ENCODE data around the gene SH3TC1.

Gene SH3TC1

DNA sequence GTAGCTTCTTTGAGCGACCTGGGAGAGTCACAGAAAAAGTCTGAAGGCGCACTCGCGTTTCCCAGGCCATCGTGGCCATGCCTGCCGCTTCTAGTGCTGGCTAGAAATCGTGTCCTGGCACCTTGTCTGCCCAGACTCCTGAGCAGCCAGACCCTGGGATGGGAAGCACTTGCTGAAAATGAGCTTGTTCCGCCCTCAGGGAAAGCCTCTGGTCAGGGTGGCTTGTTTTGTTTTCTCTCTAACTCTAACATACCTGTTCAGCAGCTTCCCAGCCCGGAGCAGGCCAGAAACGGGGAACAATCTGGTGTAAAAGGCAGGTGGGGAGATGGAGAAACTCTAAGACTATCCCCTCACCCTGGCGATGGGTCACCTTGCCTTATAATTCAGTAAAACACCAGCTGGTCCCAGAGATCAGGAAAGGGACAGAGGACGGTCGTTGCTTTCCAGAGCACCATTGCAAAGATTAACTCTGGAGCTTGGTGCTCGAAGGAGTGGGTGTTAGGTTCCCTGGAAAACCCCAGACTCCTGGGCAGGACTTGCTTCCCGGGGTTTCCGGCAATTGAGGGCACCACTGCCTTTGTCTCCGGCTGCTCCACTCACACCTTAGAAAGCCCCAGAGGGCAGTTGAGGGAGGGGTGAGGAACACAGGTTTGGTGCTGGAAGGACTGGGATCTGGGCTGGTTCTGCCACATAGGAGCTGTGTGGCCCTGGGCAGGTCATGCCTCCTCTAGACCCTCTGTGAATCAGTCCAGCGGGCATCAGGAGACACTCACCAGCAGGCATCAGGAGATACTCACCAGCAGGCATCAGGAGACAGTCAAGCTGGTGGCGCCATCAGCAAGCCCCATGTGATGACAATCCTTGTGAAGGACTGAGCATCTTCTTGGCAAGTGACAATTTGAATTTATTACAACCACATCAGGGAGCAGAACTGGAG is 4.5 kb upstream of the SH3TC1 start:
- H3K27me3 ChIP-seq (ENCODE audit: low read depth, low read length): no peaks in the 10 kb centered on the region
- H3K9me3 ChIP-seq (ENCODE audit: control insufficient read depth in 1 of 2, low read length in 2 of 2): no peaks in the 10 kb centered on the region
- H3K4me3 ChIP-seq (ENCODE audit: low read depth in 1 of 2, low read length in 2 of 2): no peak overlapping the region
- H3K4me1 ChIP-seq (ENCODE audit: control insufficient read depth in 1 of 2, insufficient read depth in 2 of 2, low read length in 2 of 2): peaks cover 4 to 22% of the 10 kb centered on the region in 2 donors
- no peaks in the 10 kb centered on the region for H3K36me3 ChIP-seq (ENCODE audit: control insufficient read depth in 1 of 2, insufficient read depth in 2 of 2, low read length in 2 of 2)
- no peak overlapping the region for H3K27ac ChIP-seq (ENCODE audit: low read length)

DNA sequence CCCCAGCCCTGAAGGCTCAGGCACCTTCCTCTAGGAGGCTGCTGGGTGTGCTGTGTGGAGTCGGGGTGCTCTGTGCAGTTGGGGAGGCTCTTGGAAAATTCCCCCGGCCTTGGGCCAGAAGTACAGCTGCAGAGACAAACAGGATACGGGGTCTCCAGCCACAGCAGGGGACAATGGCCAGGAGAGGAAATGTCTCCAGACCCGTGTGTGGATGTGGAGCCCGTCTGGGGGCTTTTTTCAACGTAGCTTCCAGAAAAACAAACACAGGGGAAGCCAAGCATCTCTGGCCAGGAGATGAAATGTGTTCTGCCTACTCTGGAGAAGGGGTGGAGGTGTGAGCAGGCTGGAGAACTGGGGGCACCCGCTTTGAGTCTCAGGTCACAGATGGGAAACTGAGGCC is 3.7 kb upstream of the SH3TC1 start:
- Histone ChIP-seq H3K36me3 (ENCODE audit: control insufficient read depth in 1 of 2, insufficient read depth in 2 of 2, low read length in 2 of 2) (no peaks in the 10 kb centered on the region), H3K27me3 (ENCODE audit: low read depth, low read length) (no peaks in the 10 kb centered on the region), H3K27ac (ENCODE audit: low read length) (no peak overlapping the region), H3K9me3 (ENCODE audit: control insufficient read depth in 1 of 2, low read length in 2 of 2) (no peaks in the 10 kb centered on the region), H3K4me3 (ENCODE audit: low read depth in 1 of 2, low read length in 2 of 2) (no peak overlapping the region), H3K4me1 (ENCODE audit: control insufficient read depth in 1 of 2, insufficient read depth in 2 of 2, low read length in 2 of 2) (peaks cover 4 to 20% of the 10 kb centered on the region in 2 donors)

DNA sequence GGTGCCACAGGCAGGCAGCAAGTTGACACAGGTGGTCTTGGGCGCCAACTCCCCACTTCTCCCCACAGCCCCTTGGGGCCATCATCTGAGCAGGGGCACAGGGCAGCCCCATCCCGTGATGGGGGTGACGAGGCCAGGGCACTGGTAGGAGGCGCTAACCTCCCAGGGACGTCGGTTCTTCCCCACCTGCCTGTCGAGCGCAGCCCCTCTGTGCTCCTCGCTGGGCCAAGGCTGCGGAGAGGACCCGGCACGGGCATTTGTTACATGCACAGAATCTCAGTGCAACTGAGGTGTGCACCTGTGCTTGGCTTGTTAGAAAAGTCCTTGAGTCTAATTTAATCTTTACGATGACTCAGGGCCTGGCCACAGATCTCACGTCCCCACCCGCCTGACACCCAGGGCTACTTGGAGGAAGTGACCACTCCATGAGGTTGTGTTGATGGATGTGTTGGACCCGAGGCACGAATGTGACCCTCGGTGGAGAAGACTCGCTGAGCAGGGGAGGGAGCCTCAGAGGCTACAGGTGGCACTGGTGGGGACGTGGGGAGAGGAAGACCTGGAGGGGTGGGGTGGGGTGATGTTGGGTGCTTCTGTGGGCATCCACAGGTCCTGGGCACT is 3.1 kb upstream of the SH3TC1 start:
- H3K27me3 ChIP-seq (ENCODE audit: low read depth, low read length): no peaks in the 10 kb centered on the region
- H3K9me3 ChIP-seq (ENCODE audit: control insufficient read depth in 1 of 2, low read length in 2 of 2): no peaks in the 10 kb centered on the region
- H3K36me3 ChIP-seq (ENCODE audit: control insufficient read depth in 1 of 2, insufficient read depth in 2 of 2, low read length in 2 of 2): no peaks in the 10 kb centered on the region
- no peak overlapping the region for H3K4me3 ChIP-seq (ENCODE audit: low read depth in 1 of 2, low read length in 2 of 2)
- no peak overlapping the region for H3K27ac ChIP-seq (ENCODE audit: low read length)
- peaks cover 4 to 20% of the 10 kb centered on the region in 2 donors for H3K4me1 ChIP-seq (ENCODE audit: control insufficient read depth in 1 of 2, insufficient read depth in 2 of 2, low read length in 2 of 2)

DNA sequence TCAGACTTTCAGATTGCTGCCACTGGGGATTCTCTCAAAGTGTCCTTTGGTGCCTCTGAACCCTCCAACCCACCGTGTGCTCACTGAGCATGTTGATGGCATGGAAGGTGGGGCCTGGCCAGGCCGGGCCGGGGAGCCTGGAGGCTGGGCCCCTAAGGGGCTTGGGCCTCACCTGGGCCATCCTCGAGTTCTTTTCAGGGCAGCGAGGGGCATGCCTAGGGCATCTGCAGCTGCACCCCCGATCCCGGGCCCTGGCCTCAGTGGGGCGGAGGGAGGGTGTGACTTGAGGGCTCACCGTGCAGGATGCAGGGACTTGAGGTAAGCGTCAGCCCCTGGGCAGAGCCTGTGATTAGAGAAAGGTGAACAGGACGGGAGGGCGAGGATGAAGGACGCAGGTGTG is 1.6 kb upstream of the SH3TC1 start:
- Histone ChIP-seq H3K27ac (ENCODE audit: low read length) (no peak overlapping the region), H3K9me3 (ENCODE audit: control insufficient read depth in 1 of 2, low read length in 2 of 2) (no peaks in the 10 kb centered on the region), H3K27me3 (ENCODE audit: low read depth, low read length) (no peaks in the 10 kb centered on the region), H3K4me1 (ENCODE audit: control insufficient read depth in 1 of 2, insufficient read depth in 2 of 2, low read length in 2 of 2) (peaks cover 11 to 28% of the 10 kb centered on the region in 2 donors), H3K36me3 (ENCODE audit: control insufficient read depth in 1 of 2, insufficient read depth in 2 of 2, low read length in 2 of 2) (no peaks in the 10 kb centered on the region), H3K4me3 (ENCODE audit: low read depth in 1 of 2, low read length in 2 of 2) (no peak overlapping the region)

DNA sequence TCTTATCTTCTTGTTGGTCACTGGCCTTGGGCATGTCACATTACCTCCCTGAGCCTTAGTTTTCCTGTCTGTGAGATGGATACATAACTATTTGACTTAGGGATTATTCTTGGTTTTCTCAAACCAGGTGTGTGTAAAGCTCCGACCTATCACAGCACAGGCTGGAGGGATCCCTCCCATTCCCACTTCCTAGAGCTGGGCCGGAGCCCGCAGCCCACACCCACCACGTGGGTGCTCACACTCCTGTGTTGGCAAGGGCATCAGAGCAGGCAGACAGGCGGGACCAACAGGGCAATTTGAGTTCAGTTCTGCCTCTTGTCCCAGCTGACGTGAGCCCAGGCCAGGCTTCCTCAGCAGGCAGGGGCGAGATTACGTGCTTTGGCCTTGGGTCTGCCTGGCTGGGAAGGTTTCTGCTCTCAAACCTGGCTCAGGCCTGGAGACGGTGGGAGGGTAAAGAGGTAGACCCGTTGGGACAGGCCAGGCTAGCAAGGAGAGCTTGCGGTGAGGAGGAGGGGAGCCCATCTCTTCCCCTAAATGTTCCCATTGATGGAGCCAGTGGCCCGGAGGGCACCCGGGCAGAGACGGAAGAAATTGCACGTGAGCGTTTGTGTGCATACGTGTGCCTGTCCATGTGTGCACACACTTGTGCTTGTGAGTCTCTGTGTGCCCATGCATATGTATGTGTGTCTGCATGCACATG is 734 bp upstream of the SH3TC1 start:
- Histone ChIP-seq H3K27ac (ENCODE audit: low read length) (peak overlapping the region; percentile 18), H3K36me3 (ENCODE audit: control insufficient read depth in 1 of 2, insufficient read depth in 2 of 2, low read length in 2 of 2) (no peaks in the 10 kb centered on the region), H3K4me3 (ENCODE audit: low read depth in 1 of 2, low read length in 2 of 2) (peak overlapping the region; percentile 30 to 52), H3K4me1 (ENCODE audit: control insufficient read depth in 1 of 2, insufficient read depth in 2 of 2, low read length in 2 of 2) (peaks cover 11 to 28% of the 10 kb centered on the region in 2 donors), H3K27me3 (ENCODE audit: low read depth, low read length) (no peaks in the 10 kb centered on the region), H3K9me3 (ENCODE audit: control insufficient read depth in 1 of 2, low read length in 2 of 2) (no peaks in the 10 kb centered on the region)

DNA sequence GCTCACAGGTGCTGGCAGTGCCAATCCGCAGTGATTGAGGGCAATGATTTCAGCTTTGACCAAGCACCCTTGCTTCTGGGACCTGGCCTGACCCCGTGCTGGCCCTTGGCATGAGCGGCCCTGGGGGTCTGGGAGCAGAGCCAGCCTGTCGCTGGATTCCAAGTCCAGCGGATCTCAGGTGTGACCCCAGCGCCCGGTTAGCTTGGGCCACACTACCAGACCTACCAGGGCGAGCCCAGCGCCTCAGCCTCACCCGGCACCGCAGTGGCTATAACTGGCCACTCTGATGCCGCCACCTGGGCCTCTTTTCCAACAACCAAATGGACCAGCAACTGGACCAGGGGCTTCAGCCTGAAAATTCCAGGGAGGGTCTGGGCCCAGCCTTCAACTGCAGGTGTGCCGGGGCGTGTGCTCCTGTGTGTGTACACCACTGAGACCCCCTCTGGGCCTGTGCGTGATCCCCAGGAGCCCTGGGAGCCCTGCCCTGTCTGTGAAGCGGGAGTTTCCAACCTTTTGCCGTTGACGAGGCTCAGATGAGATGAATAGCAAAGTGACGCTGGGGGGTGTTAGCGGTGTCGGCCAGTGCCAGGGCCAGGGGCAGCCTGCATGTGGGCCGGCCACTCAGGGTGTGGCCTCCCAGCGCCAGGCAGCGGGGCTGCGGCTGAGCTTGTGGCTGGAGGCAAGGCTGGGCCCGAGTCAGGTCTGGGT is 658 bp downstream of the SH3TC1 start:
- Histone ChIP-seq H3K4me3 (ENCODE audit: low read depth in 1 of 2, low read length in 2 of 2) (peak overlapping the region; percentile 52 to 59), H3K9me3 (ENCODE audit: control insufficient read depth in 1 of 2, low read length in 2 of 2) (no peaks in the 10 kb centered on the region), H3K27ac (ENCODE audit: low read length) (peak overlapping the region; percentile 62), H3K36me3 (ENCODE audit: control insufficient read depth in 1 of 2, insufficient read depth in 2 of 2, low read length in 2 of 2) (no peaks in the 10 kb centered on the region), H3K4me1 (ENCODE audit: control insufficient read depth in 1 of 2, insufficient read depth in 2 of 2, low read length in 2 of 2) (peaks cover 11 to 28% of the 10 kb centered on the region in 2 donors), H3K27me3 (ENCODE audit: low read depth, low read length) (no peaks in the 10 kb centered on the region)

DNA sequence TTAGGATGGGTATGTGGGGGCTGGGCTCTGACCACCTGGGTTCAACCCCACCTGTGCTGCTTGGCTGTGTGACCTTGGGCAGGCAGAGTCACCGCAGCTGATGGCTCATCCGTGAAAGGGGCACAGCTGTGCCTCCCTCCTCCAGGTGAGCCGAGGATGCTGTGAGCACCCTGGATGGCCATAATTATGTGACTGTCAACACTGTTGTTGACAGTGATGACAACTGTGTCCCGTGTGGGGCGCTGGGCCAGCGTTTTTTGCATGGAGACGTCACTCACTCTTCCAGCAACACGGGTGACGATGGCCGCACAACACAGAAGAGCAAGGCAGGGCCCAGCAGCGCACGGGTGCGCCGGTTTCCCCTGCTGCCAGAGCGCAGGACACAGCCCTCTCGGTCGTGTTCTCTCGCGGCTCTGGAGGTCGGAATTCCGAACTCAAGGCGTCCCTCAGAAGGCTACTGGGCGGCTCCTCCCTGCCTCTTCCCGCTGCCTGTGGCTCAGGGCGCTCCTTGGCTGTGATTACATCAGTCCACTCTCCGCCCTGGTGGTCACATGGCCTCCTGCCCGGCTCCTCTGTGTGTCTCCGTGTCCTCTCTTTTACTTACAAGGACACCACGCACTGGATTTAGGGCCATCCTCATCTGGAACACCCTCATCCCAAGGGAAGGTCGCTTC is 1.3 kb downstream of the SH3TC1 start:
- Histone ChIP-seq H3K36me3 (ENCODE audit: control insufficient read depth in 1 of 2, insufficient read depth in 2 of 2, low read length in 2 of 2) (no peaks in the 10 kb centered on the region), H3K9me3 (ENCODE audit: control insufficient read depth in 1 of 2, low read length in 2 of 2) (no peaks in the 10 kb centered on the region), H3K4me1 (ENCODE audit: control insufficient read depth in 1 of 2, insufficient read depth in 2 of 2, low read length in 2 of 2) (peaks cover 11 to 28% of the 10 kb centered on the region in 2 donors), H3K27me3 (ENCODE audit: low read depth, low read length) (no peaks in the 10 kb centered on the region), H3K4me3 (ENCODE audit: low read depth in 1 of 2, low read length in 2 of 2) (peak overlapping the region; percentile 52 to 59), H3K27ac (ENCODE audit: low read length) (peak overlapping the region; percentile 62)

DNA sequence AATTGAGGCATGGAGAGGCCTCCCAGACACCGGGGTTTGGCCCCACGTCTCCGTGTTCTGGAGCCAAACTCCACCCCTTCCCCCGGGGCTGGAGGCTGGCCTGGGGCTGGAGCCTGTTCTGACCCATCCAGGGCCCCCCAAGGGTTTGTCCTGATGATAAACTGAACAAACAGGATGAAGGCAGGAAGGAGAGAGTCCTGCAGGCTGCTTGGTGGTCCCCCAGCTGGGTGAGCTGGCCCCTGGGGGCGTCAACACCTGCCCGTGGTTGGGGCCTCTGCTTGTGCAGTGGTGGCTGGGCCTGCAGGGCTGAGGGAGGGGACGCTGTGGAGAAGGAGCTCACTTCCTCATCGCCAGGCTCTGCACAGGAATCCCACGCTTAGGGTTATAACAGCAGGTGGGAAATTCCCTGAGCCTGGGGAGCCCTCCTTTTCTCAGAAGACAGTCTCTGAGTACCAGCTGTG is 2.3 kb downstream of the SH3TC1 start:
- peaks cover 11 to 28% of the 10 kb centered on the region in 2 donors for H3K4me1 ChIP-seq (ENCODE audit: control insufficient read depth in 1 of 2, insufficient read depth in 2 of 2, low read length in 2 of 2)
- peak overlapping the region; percentile 43 for H3K27ac ChIP-seq (ENCODE audit: low read length)

DNA sequence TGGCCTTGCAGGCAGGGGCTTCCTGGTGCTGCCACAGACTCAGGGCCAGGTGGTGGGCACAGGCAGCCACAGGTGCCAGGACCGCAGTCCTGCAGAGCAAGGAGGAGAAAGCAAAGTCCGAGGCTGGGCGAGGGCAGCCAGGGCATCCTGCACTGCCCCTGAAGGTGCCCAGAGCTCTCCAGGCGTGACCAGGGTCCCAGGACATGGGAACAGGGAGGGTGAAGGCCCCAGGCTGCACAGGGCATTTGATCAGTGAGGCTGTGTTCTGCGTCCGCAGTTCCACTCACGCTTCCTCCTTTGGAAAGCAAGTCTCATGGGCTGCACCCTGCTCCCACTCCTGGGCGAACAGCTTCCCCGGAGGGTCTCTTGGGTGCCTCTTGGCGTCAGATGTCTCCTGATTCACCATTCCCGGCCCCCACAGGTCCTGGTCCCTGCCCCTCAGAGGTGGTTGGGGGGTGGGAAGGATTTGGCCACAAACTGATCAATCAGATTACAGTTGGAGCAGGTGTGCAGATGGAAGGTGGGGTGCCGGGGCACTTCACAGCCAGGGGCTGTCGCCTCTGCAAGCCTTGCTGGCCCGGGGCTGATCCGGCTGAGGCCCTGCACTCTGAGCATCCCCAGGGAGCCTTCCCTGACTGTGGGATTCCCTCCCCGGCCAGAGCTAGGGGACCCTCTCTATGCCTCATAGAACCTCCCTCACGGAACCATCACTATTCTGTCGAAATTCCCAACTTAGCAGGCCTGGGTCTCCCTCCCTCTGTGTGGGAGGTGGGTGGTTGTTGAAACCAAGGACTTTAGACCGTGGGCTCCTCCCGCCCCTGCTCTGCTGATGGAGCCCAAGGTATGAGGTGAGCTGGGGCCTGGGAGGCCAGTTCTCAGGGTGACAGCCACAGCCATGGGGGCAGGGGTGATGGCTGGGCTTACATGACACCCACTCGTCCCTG is 3.3 kb downstream of the SH3TC1 start:
- Histone ChIP-seq H3K9me3 (ENCODE audit: control insufficient read depth in 1 of 2, low read length in 2 of 2) (no peaks in the 10 kb centered on the region), H3K4me1 (ENCODE audit: control insufficient read depth in 1 of 2, insufficient read depth in 2 of 2, low read length in 2 of 2) (peaks cover 11 to 28% of the 10 kb centered on the region in 2 donors), H3K27me3 (ENCODE audit: low read depth, low read length) (no peaks in the 10 kb centered on the region), H3K4me3 (ENCODE audit: low read depth in 1 of 2, low read length in 2 of 2) (peak overlapping the region in 1 of 2 donors; percentile 52), H3K36me3 (ENCODE audit: control insufficient read depth in 1 of 2, insufficient read depth in 2 of 2, low read length in 2 of 2) (no peaks in the 10 kb centered on the region), H3K27ac (ENCODE audit: low read length) (no peak overlapping the region)

More for the DNA sequence above, 2.3 kb downstream of the SH3TC1 start:
- peak overlapping the region; percentile 52 to 59 for H3K4me3 ChIP-seq (ENCODE audit: low read depth in 1 of 2, low read length in 2 of 2)
- H3K27me3 ChIP-seq (ENCODE audit: low read depth, low read length): no peaks in the 10 kb centered on the region
- H3K9me3 ChIP-seq (ENCODE audit: control insufficient read depth in 1 of 2, low read length in 2 of 2): no peaks in the 10 kb centered on the region
- no peaks in the 10 kb centered on the region for H3K36me3 ChIP-seq (ENCODE audit: control insufficient read depth in 1 of 2, insufficient read depth in 2 of 2, low read length in 2 of 2)

DNA sequence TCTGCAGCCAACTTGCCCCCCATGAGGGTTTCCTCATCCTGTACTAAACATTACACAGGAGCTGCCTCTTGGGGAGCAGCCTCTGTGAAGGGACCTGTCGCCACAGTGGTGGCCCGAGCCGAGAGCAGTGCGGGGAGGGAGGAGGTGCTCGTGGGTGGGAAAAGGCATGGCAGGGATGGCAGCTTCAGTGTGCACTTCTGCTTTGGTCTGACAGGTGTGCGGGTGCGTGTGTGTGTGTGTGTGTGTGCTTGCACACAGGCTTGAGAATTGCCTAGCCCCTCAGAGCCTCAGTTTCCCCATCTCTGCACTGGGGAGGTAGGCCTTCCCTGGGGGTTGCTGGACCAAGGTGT is 3.9 kb downstream of the SH3TC1 start:
- no peak overlapping the region for H3K4me3 ChIP-seq (ENCODE audit: low read depth in 1 of 2, low read length in 2 of 2)
- no peaks in the 10 kb centered on the region for H3K27me3 ChIP-seq (ENCODE audit: low read depth, low read length)
- H3K4me1 ChIP-seq (ENCODE audit: control insufficient read depth in 1 of 2, insufficient read depth in 2 of 2, low read length in 2 of 2): peaks cover 11 to 27% of the 10 kb centered on the region in 2 donors
- H3K27ac ChIP-seq (ENCODE audit: low read length): no peak overlapping the region
- H3K9me3 ChIP-seq (ENCODE audit: control insufficient read depth in 1 of 2, low read length in 2 of 2): no peaks in the 10 kb centered on the region
- H3K36me3 ChIP-seq (ENCODE audit: control insufficient read depth in 1 of 2, insufficient read depth in 2 of 2, low read length in 2 of 2): no peaks in the 10 kb centered on the region

All from muscle layer of duodenum (tissue), 2 donors.